ENCODE results near the gene GNE.

The GNE gene

GRCh38 chr9:36169166-36169565 lies 89.1 kb downstream of the GNE start, which contains the start of gene CCIN:
TSS of gene CCIN (plus strand) at chr9:36169388. CDS start at chr9:36169503, 115 bp downstream.
- DNase-seq (ENCODE audit: low read depth): no peak

- peak; percentile 65 for DNase-seq (ENCODE audit: low read depth)
These were observed 91.9 kb downstream of the GNE start for GRCh38 chr9:36166168-36166927.

GRCh38 chr9:36165826-36166167 lies 92.5 kb downstream of the GNE start:
- no peak for DNase-seq (ENCODE audit: low read depth)

- no peak for DNase-seq (ENCODE audit: low read depth)
These were observed 93.3 kb downstream of the GNE start for GRCh38 chr9:36164989-36165388.
